Measurements from ENCODE around the gene EXOC6B.

GRCh38 chr2:72483346-72483745, 342.5 kb downstream of the EXOC6B start:
- TF ChIP-seq CTCF (IDR thresholded peaks at IDR 0.05) (no peak), POLR2A (IDR thresholded peaks at IDR 0.05) (no peak)
